GM18861 (cell line): ENCODE results near the gene MYCBP2.
"Not testable (repeated sequence)": the region's sequence is repeated elsewhere in the genome, so short reads cannot be mapped to it uniquely, and the experiment has no call there.

Source experiments
- ATAC-seq: cut with Tn5 transposase; IDR thresholded peaks from one replicate; pipeline ENCODE4 v1.9.1; 2021; ENCODE audit not compliant: unreplicated experiment

The MYCBP2 gene

GRCh38 chr13:77337159-77337558 is 10.3 kb upstream of the MYCBP2 start:
- ATAC-seq = no peak

- ATAC-seq = no peak
Measured at GRCh38 chr13:77335543-77335942, 8.6 kb upstream of the MYCBP2 start.

GRCh38 chr13:77333594-77333993 is 6.7 kb upstream of the MYCBP2 start:
- no peak for ATAC-seq

GRCh38 chr13:77331421-77331820 is 4.5 kb upstream of the MYCBP2 start:
- ATAC-seq = no peak

GRCh38 chr13:77329911-77330584 is 3.2 kb upstream of the MYCBP2 start:
- ATAC-seq = no peak

GRCh38 chr13:77329133-77329910 is 2.4 kb upstream of the MYCBP2 start:
- peak; percentile 69 for ATAC-seq

- peak; percentile 5 for ATAC-seq
Measured at GRCh38 chr13:77328819-77329132, 1.9 kb upstream of the MYCBP2 start.

GRCh38 chr13:77325371-77325980 is 1.4 kb downstream of the MYCBP2 start:
- no peak for ATAC-seq

GRCh38 chr13:77323858-77324257 is 3.0 kb downstream of the MYCBP2 start:
- no peak for ATAC-seq

GRCh38 chr13:77319536-77319935 is 7.4 kb downstream of the MYCBP2 start:
- ATAC-seq = no peak

GRCh38 chr13:77318741-77319140 is 8.2 kb downstream of the MYCBP2 start:
- no peak for ATAC-seq

- no peak for ATAC-seq
Measured at GRCh38 chr13:77316430-77316829, 10.5 kb downstream of the MYCBP2 start.

GRCh38 chr13:77315509-77315908 is 11.4 kb downstream of the MYCBP2 start:
- not testable (repeated sequence) for ATAC-seq

- no peak for ATAC-seq
Measured at GRCh38 chr13:77313923-77314322, 13.0 kb downstream of the MYCBP2 start.

GRCh38 chr13:77312311-77312710 is 14.6 kb downstream of the MYCBP2 start:
- ATAC-seq = no peak

GRCh38 chr13:77310579-77311279 is 16.2 kb downstream of the MYCBP2 start:
- no peak for ATAC-seq

- no peak for ATAC-seq
Measured at GRCh38 chr13:77310161-77310560, 16.7 kb downstream of the MYCBP2 start.

GRCh38 chr13:77309254-77309653 is 17.6 kb downstream of the MYCBP2 start:
- no peak for ATAC-seq

- ATAC-seq = no peak
Measured at GRCh38 chr13:77306458-77306857, 20.4 kb downstream of the MYCBP2 start.

GRCh38 chr13:77305266-77305665 is 21.6 kb downstream of the MYCBP2 start:
- ATAC-seq = no peak

- ATAC-seq = no peak
Measured at GRCh38 chr13:77300176-77301037, 26.5 kb downstream of the MYCBP2 start.
